Loucy (cell line): ENCODE measurements around the gene HOXB9.
A peak's percentile ranks its signal among the peaks of the same experiment; 100 is the strongest.

Experiments used
- H2AFZ ChIP-seq: fragments of 200-600 bp; sonication (generic); 2 replicates; pipeline ENCODE4 v1.6.0; 2016; ENCODE audit warnings: antibody characterized with exemption, mild to moderate bottlenecking, low read length, moderate library complexity
- H3F3A ChIP-seq: fragments of 200-600 bp; 2 replicates; pipeline ENCODE4 v1.6.0; 2016; ENCODE audit warnings: antibody characterized with exemption, low read depth, mild to moderate bottlenecking
- H3K27me3 ChIP-seq: fragments of 200-600 bp; sonication (generic); 2 replicates; pipeline ENCODE4 v1.6.1; 2014; ENCODE audit warnings: low read length, mild to moderate bottlenecking; ENCODE audit not compliant: insufficient read depth, poor library complexity, severe bottlenecking
- H3K36me3 ChIP-seq: fragments of 200-600 bp; sonication (generic); 2 replicates; pipeline ENCODE4 v1.6.1; 2016; ENCODE audit warnings: low read length; ENCODE audit not compliant: insufficient read depth
- H3K4me1 ChIP-seq: fragments of 200-600 bp; sonication (generic); 2 replicates; pipeline ENCODE4 v1.5.1; 2014; ENCODE audit warnings: low read length, mild to moderate bottlenecking; ENCODE audit not compliant: insufficient read depth, poor library complexity, severe bottlenecking
- H3K4me2 ChIP-seq: fragments of 200-600 bp; sonication (generic); 2 replicates; pipeline ENCODE4 v1.6.0; 2014; ENCODE audit warnings: antibody characterized with exemption, low read length, low read depth, mild to moderate bottlenecking; ENCODE audit not compliant: poor library complexity, severe bottlenecking
- H3K4me3 ChIP-seq: fragments of 200-600 bp; sonication (generic); 2 replicates; pipeline ENCODE4 v1.5.1; 2014; ENCODE audit warnings: low read length, mild to moderate bottlenecking, mixed read lengths; ENCODE audit not compliant: poor library complexity, severe bottlenecking
- H3K79me2 ChIP-seq: fragments of 200-600 bp; sonication (generic); 2 replicates; pipeline ENCODE4 v1.6.1; 2014; ENCODE audit warnings: low read length; ENCODE audit not compliant: insufficient read depth
- H3K9ac ChIP-seq: fragments of 200-600 bp; sonication (generic); 2 replicates; pipeline ENCODE4 v1.6.0; 2014; ENCODE audit warnings: mild to moderate bottlenecking, low read depth, low read length, moderate library complexity; ENCODE audit not compliant: poor library complexity, severe bottlenecking
- H3K9me2 ChIP-seq: fragments of 200-600 bp; sonication (generic); replicated peaks from 2 replicates; pipeline ENCODE4 v1.6.1; 2016; ENCODE audit warnings: low read depth, low read length, mixed read lengths
- H3K9me3 ChIP-seq: fragments of 200-600 bp; sonication (generic); 2 replicates; pipeline ENCODE4 v1.6.1; 2014; ENCODE audit warnings: mild to moderate bottlenecking, antibody characterized with exemption, low read length, low read depth; ENCODE audit not compliant: insufficient read depth
- H4K20me1 ChIP-seq: fragments of 200-600 bp; sonication (generic); 2 replicates; pipeline ENCODE4 v1.6.0; 2014; ENCODE audit warnings: antibody characterized with exemption, low read length, mild to moderate bottlenecking; ENCODE audit not compliant: insufficient read depth, poor library complexity, severe bottlenecking
- CTCF ChIP-seq: fragments of 200-600 bp; sonication (generic); conservative IDR thresholded peaks from 2 replicates; pipeline ENCODE4 v1.5.1; 2014; ENCODE audit warnings: mild to moderate bottlenecking, antibody characterized with exemption, low read length
- EZH2phosphoT487 ChIP-seq: fragments of 200-600 bp; IDR thresholded peaks from 2 replicates; pipeline ENCODE4 v1.6.1; 2018; ENCODE audit warnings: antibody characterized with exemption, mild to moderate bottlenecking, moderate library complexity, borderline replicate concordance

HOXB9 gene

GRCh38 chr17:48577946-48578615, 48.1 kb downstream of the HOXB9 start, which contains the start of gene HOXB4:
HOXB4 (minus strand) TSS chr17:48578350; CDS start chr17:48578319, 31 bp downstream.
- Histone ChIP-seq H3F3A (peaks cover 12% of the 10 kb centered on the region), H3K4me1 (peaks cover 62% of the 10 kb centered on the region), H2AFZ (no peak within 1 kb of the TSS), H3K9me2 (no peaks in the 10 kb centered on the region), H3K4me3 (peak within 1 kb of the TSS; percentile 89), H3K9me3 (no peaks in the 10 kb centered on the region), H3K4me2 (peak within 1 kb of the TSS; percentile 98), H3K27me3 (peaks cover 28% of the 10 kb centered on the region), H3K36me3 (peaks cover 57% of the 10 kb centered on the region), H3K9ac (peak within 1 kb of the TSS; percentile 100), H4K20me1 (peaks cover 79% of the 10 kb centered on the region), H3K79me2 (peaks cover 98% of the 10 kb centered on the region)
- TF ChIP-seq EZH2phosphoT487 (no peak), CTCF (no peak)

GRCh38 chr17:48577330-48577945, 48.7 kb downstream of the HOXB9 start:
- Histone ChIP-seq H3K4me3 (peak overlapping the region; percentile 89), H3K27me3 (peaks cover 21% of the 10 kb centered on the region), H3K79me2 (peaks cover 98% of the 10 kb centered on the region), H3F3A (peaks cover 12% of the 10 kb centered on the region), H2AFZ (no peak overlapping the region), H4K20me1 (peaks cover 77% of the 10 kb centered on the region), H3K9me2 (no peaks in the 10 kb centered on the region), H3K9me3 (no peaks in the 10 kb centered on the region), H3K4me1 (peaks cover 66% of the 10 kb centered on the region), H3K4me2 (peak overlapping the region; percentile 98), H3K9ac (peak overlapping the region; percentile 95), H3K36me3 (peaks cover 58% of the 10 kb centered on the region)
- peak; percentile 63; the same call in 1 of the 2 replicates for TF ChIP-seq EZH2phosphoT487
- TF ChIP-seq CTCF, result no peak

GRCh38 chr17:48576479-48577309, 49.5 kb downstream of the HOXB9 start:
- Histone ChIP-seq H3K9me2 (no peaks in the 10 kb centered on the region), H3K27me3 (peaks cover 16% of the 10 kb centered on the region), H3K9me3 (no peaks in the 10 kb centered on the region), H2AFZ (no peak overlapping the region), H3K4me1 (peaks cover 73% of the 10 kb centered on the region), H3K9ac (peak overlapping the region; percentile 95), H3K4me3 (peak overlapping the region; percentile 89), H3F3A (peaks cover 12% of the 10 kb centered on the region), H3K4me2 (peak overlapping the region; percentile 98), H3K36me3 (peaks cover 63% of the 10 kb centered on the region), H3K79me2 (peaks cover 98% of the 10 kb centered on the region), H4K20me1 (peaks cover 74% of the 10 kb centered on the region)
- TF ChIP-seq EZH2phosphoT487 (no peak), CTCF (no peak)
